DOHH2 (cell line): ENCODE measurements around the gene RASAL3.

ENCODE experiments used
- CTCF ChIP-seq: fragments of 200-600 bp; sonication (generic); IDR thresholded peaks from one replicate; pipeline ENCODE4 v1.5.1; 2014; ENCODE audit warnings: antibody characterized with exemption, mild to moderate bottlenecking, low read depth, low read length; ENCODE audit not compliant: poor library complexity, severe bottlenecking
- EZH2phosphoT487 ChIP-seq: fragments of 200-600 bp; sonication (generic); IDR thresholded peaks from 2 replicates; pipeline ENCODE4 v1.6.1; 2017; ENCODE audit warnings: borderline replicate concordance, mild to moderate bottlenecking, antibody characterized with exemption, low read length, moderate library complexity, mixed read lengths

- no peak for TF ChIP-seq CTCF
- no peak for TF ChIP-seq EZH2phosphoT487
Measured at GRCh38 chr19:15450528-15450890, 13.8 kb downstream of the RASAL3 start.
